Small intestine (tissue), 7 donors: ENCODE measurements around the gene RGS6. TPM values are rescaled to one million over a fixed set of nuclear protein-coding genes. Genes with fewer than 3 reads are reported as not detected.

Experiments used
- DNase-seq, 2 donors: peaks; one replicate each; pipeline versions ENCODE4 v3.0.0 to v3.0.0-alpha.2; 2013
- FAIRE-seq: peaks from 2 replicates; lab custom pipeline; 2012; peaks lifted over from hg19 to GRCh38; lab: Jason Lieb, UNC
- H3K27ac ChIP-seq, 3 donors: one replicate each; pipeline ENCODE4 v1.5.1; 2013; ENCODE audit warnings: low read length in 2 of 3, mild to moderate bottlenecking in 2 of 3, control low read depth in 1 of 3, inconsistent platforms in 1 of 3, low read depth in 1 of 3, moderate library complexity in 1 of 3
- H3K27me3 ChIP-seq, 3 donors: one replicate each; pipeline ENCODE4 v1.6.1; 2013; ENCODE audit warnings: low read length in 3 of 3, inconsistent platforms in 1 of 3; ENCODE audit not compliant: control insufficient read depth in 3 of 3, insufficient read depth in 3 of 3
- H3K36me3 ChIP-seq, 3 donors: one replicate each; pipeline ENCODE4 v1.6.1; 2013; ENCODE audit warnings: low read length in 3 of 3, inconsistent platforms in 1 of 3, low read depth in 1 of 3, mild to moderate bottlenecking in 1 of 3, moderate library complexity in 1 of 3; ENCODE audit not compliant: control insufficient read depth in 3 of 3, insufficient read depth in 2 of 3
- H3K4me1 ChIP-seq, 3 donors: one replicate each; pipeline ENCODE4 v1.6.1; 2013; ENCODE audit warnings: low read length in 2 of 3, inconsistent platforms in 1 of 3, low read depth in 1 of 3, mild to moderate bottlenecking in 1 of 3, moderate library complexity in 1 of 3; ENCODE audit not compliant: control insufficient read depth in 3 of 3, insufficient read depth in 2 of 3
- H3K4me3 ChIP-seq, 3 donors: one replicate each; pipeline ENCODE4 v1.5.1; 2013; ENCODE audit warnings: low read length in 3 of 3, control low read depth in 1 of 3, inconsistent platforms in 1 of 3, low read depth in 1 of 3, mild to moderate bottlenecking in 1 of 3, moderate library complexity in 1 of 3
- H3K9me3 ChIP-seq, 2 donors: one replicate each; pipeline ENCODE4 v1.6.1; 2013; ENCODE audit warnings: low read depth in 1 of 2, low read length in 1 of 2; ENCODE audit not compliant: control insufficient read depth in 2 of 2, insufficient read depth in 1 of 2
- WGBS, 3 donors: extraction: QIAGEN DNeasy Blood & Tissue Kit; methylation state at CpG; one replicate each; pipeline ENCODE4 v1.1.7; 2013; 5-methylcytosine and 5-hydroxymethylcytosine counted together
- polyA plus RNA-seq, 4 donors: library from polyadenylated mRNA; stranded (reverse) in 3 of 4; unstranded in 1 of 4; fragments of 200-250 nt in 3 of 4; fragments of 120-200 nt in 1 of 4; gene quantifications; one replicate each; pipeline versions ENCODE4 v1.2.1 to v1.2.3, GENCODE V29; 2013
- donor health status: healthy with polysubstance abuse.
- donor health status: control.
- donor health status: control.
- donor health status: Bipolar disorder and iron deficiency.
- donor health status: healthy.

RGS6 gene
- polyA plus RNA-seq, 4 donors = 0.54 to 2.1 (median 0.58) TPM; not detected in 1

DNA sequence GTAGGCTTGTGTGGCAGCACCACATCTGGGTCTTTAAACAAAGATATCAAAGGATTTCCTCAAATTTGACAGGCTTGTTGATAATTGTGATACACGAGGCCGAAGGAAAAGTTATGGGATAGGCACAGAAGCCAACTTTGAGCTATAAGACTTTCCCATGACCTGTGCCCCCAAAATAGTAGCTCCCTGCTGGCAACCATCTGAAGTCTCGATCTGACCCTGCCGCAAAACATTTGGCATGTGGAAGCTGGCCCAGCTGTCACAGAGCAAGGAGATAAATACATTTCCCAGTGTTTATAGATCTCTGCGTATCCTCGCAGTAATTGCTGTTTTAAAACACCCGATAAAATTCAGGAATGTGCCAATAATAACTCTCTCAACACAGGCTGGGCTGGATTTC, 26.4 kb upstream of the RGS6 start:
- WGBS, 3 donors = 28 to 33% (median 30%) methylated on average over 7 of the region's 7 CpGs
- H3K36me3 ChIP-seq = no peaks in the 10 kb centered on the region
- peaks cover 0 to 4% (median 0%) of the 10 kb centered on the region in 3 donors for H3K27me3 ChIP-seq
- no peaks in the 10 kb centered on the region for H3K4me1 ChIP-seq
- FAIRE-seq = no peak
- H3K9me3 ChIP-seq = no peaks in the 10 kb centered on the region
- no peak for DNase-seq
- no peak overlapping the region for H3K4me3 ChIP-seq
- H3K27ac ChIP-seq = no peak overlapping the region

DNA sequence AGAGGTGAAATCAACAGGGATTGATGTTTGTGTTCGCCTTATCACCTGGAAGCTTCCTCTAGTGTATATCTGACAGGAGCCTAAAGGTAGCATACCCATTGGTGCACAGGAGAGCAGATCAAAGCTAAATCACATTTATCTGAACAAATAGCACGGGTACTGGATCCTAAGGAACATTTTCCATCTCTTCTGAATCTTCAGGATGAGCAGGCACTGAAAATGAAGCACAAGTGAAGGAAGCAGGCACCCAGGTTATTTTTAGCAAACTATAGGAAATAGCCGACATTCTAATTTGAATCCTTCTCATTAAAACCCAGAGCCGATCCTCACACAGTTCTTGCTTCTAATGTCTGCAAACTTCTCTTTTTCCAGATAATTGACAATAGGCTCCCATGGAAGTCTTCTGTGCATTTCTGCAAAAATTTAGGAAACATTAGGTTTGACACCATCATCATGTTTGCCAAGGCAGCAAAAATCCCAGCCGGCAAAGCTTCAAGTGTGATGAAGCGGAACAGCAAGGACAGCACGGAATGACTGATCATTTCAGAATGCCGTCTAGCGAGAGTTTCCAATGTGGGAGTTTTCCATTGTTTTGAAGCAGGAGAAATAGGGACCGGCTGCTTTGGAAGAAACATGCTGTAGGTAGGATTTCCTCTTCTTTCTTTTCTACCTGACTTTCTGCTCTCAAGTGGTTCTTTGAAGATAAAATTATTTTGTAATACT, 24.3 kb upstream of the RGS6 start:
- WGBS, 3 donors = 74 to 82% (median 80%) methylated on average over 10 of the region's 10 CpGs
- no peak for DNase-seq
- FAIRE-seq = no peak
- no peaks in the 10 kb centered on the region for H3K9me3 ChIP-seq
- no peaks in the 10 kb centered on the region for H3K36me3 ChIP-seq
- no peak overlapping the region for H3K4me3 ChIP-seq
- peaks cover 0 to 4% (median 0%) of the 10 kb centered on the region in 3 donors for H3K27me3 ChIP-seq
- no peaks in the 10 kb centered on the region for H3K4me1 ChIP-seq
- no peak overlapping the region for H3K27ac ChIP-seq

DNA sequence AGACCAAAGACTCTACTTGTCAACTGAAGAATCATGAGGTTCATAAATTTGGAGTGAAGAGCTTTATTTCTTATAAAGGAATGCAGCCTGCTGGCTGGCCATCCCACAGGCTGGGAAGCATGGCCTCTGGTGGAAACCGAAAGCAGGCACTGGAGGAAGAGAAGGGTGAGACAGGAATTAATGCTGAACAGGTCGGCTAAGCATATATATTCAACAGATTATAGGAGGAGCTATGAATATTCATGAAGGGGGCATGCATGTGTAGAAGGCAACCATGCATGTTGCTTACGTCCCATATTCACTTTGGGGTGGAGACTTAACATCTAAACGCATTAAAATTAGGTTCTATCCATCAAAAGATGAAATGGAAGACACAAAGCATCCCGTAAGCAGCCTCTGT, 20.6 kb upstream of the RGS6 start:
- Histone ChIP-seq H3K27me3 (peaks cover 0 to 4% (median 0%) of the 10 kb centered on the region in 3 donors), H3K9me3 (no peaks in the 10 kb centered on the region), H3K4me3 (no peak overlapping the region), H3K27ac (no peak overlapping the region), H3K4me1 (no peaks in the 10 kb centered on the region), H3K36me3 (no peaks in the 10 kb centered on the region)
- WGBS, 3 donors = 76 to 86% (median 79%) methylated on average over 5 of the region's 5 CpGs
- FAIRE-seq (no peak), DNase-seq (no peak)

DNA sequence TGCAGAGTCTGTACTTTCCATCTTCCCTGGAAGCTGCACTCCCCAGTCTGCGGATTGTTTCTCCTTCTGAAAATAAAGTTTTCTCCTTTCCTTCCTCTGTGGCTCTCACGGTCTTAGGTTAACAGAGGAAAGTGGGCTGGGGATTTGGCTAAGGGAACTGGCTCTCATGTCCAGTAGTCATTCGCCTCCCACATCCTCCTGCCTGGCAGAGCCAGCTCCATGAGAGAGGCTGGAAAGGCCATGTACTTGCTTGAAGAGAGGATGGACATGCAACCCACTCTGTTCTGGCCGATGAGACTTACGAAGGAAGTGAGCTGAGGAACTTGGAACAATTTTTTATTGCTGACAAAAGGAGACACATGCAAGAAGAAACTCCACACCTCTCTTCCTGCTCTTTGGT, 18.9 kb upstream of the RGS6 start:
- H3K9me3 ChIP-seq = no peaks in the 10 kb centered on the region
- no peak overlapping the region for H3K27ac ChIP-seq
- H3K36me3 ChIP-seq = no peaks in the 10 kb centered on the region
- WGBS, 3 donors = 73 to 82% (median 75%) methylated on average over 5 of the region's 5 CpGs
- H3K4me3 ChIP-seq = no peak overlapping the region
- DNase-seq (no peak), FAIRE-seq (no peak)
- H3K4me1 ChIP-seq = no peaks in the 10 kb centered on the region
- peaks cover 0 to 2% (median 0%) of the 10 kb centered on the region in 3 donors for H3K27me3 ChIP-seq

DNA sequence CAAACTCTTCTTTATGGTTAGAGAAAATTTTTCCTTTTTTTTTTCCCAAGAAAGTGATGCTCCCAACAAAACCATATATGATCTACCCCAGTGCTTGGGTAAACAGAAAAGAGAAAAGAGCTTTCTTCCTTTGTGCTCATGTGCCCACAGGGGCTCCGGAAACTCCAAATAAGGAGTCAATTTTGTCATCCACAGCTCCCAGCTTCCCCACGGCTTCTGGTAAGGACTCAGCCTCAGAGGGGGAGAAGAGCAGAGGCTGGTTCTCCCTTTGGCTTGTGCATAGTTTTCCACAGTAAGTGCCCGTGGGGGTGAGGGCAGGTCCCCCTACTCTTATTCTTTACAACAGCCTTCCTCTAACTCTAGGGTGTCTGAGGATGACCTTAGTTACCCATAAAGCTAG, 13.3 kb upstream of the RGS6 start:
- Histone ChIP-seq H3K36me3 (no peaks in the 10 kb centered on the region), H3K27me3 (no peaks in the 10 kb centered on the region), H3K4me1 (no peaks in the 10 kb centered on the region), H3K27ac (peak overlapping the region in 2 of 3 donors; percentile 42 to 46), H3K9me3 (no peaks in the 10 kb centered on the region), H3K4me3 (no peak overlapping the region)
- 11 to 26% (median 11%) methylated on average over 3 of the region's 3 CpGs for WGBS, 3 donors
- DNase-seq (peak in 1 of 2 donors; percentile 26), FAIRE-seq (no peak)

DNA sequence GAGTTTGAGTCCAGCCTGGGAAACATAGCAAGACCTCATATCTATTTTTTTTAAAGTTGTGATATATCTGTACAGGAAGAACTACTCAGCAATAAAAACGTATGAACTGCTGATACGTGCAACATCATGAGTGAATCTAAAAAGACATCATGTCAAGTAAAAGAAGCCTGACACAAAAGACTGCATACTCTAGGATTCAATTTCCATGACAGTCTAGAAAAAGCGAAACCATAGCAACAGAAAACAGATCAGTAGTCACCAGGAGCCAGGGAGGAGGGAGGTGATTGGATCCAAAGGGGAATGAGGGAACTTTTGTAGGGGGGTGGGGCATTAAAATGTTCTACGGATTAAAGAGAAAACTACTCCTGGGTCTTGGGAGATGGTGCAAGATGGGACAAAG, 8.7 kb upstream of the RGS6 start:
- Histone ChIP-seq H3K4me1 (no peaks in the 10 kb centered on the region), H3K27ac (no peak overlapping the region), H3K27me3 (no peaks in the 10 kb centered on the region), H3K4me3 (no peak overlapping the region), H3K36me3 (no peaks in the 10 kb centered on the region), H3K9me3 (no peaks in the 10 kb centered on the region)
- DNase-seq (no peak), FAIRE-seq (no peak)
- 75 to 81% (median 77%) methylated on average over 4 of the region's 4 CpGs for WGBS, 3 donors

DNA sequence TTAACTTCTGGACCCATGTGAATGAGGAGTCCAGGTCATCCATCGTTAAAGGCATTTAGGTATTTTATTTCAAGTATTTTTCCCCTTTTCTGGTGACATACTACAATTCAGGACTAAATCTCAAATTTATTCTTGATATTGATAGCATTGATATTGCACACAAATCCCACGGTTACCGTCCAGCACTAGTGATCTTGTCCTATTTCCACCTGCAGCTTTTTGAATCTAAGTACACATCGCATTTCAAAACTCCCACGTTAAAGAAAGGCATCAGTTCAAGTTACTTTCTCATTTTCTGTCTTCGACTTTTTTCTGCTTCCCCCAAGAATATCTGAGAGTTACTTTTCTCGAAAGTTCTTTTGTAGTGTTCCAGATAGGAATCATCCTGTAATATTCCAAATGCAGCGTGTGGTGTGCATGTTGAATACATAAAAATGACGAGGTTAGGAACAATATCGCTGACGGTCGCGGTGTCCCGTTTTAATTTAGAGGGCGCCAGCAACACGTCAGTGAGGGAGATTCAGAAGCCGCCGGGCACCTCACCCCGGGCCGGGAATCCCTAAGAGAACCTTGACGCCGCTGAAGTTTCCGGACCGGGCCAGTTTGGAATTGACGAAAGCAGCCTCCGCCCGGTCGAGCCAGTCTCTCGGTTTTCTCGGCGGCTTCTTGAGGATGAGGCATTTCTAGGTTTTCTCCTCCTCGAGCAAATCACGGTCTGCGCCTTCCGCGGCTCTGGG, 569 bp upstream of the RGS6 start:
- no peak for FAIRE-seq
- DNase-seq = no peak
- peaks cover 0 to 26% (median 10%) of the 10 kb centered on the region in 3 donors for H3K27me3 ChIP-seq
- H3K4me3 ChIP-seq = peak overlapping the region in 2 of 3 donors; percentile 2 to 20
- H3K36me3 ChIP-seq = no peaks in the 10 kb centered on the region
- H3K9me3 ChIP-seq = no peaks in the 10 kb centered on the region
- no peak overlapping the region for H3K27ac ChIP-seq
- H3K4me1 ChIP-seq = no peaks in the 10 kb centered on the region
- WGBS, 3 donors = 10 to 13% (median 11%) methylated on average over 35 to 36 of the region's 36 CpGs

DNA sequence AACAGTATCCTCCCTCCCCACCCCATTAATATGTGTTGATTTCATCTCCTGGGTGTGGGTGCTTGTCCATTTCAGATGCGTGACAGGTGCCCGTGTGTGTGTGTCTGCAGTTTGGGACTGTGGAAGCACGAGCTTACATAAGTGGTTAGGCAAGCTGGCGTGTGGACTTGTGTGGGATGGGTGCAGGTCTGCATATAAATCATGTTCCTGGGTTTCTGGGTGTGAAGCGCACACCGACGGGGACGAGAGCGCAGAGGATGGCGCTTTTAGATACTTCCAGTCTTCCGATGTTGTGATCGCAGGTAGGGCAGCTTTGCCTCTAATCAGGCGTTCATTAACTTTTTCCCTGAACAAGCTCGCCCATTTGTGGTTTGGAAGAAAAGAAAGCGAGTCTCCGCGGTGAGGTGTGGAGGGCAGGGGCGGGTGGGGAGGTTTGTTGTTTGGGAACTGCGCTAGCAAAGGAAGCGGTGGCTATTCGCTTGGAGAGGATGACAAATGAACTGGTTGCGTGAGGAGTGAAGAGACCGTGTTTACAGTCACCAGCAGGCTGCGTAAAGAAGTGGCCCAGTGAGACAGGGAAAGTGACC, 865 bp downstream of the RGS6 start:
- DNase-seq (peak in 1 of 2 donors; percentile 30), FAIRE-seq (no peak)
- WGBS, 3 donors = 3 to 10% (median 8%) methylated on average over 24 of the region's 24 CpGs
- Histone ChIP-seq H3K27ac (no peak overlapping the region), H3K4me1 (no peaks in the 10 kb centered on the region), H3K36me3 (no peaks in the 10 kb centered on the region), H3K27me3 (peaks cover 0 to 26% (median 10%) of the 10 kb centered on the region in 3 donors), H3K9me3 (no peaks in the 10 kb centered on the region), H3K4me3 (peak overlapping the region in 1 of 3 donors; percentile 35)
